HepG2 (cell line): ENCODE data around the gene SOBP. TPM values are rescaled to one million over a fixed set of nuclear protein-coding genes. Genes with fewer than 3 reads are reported as not detected.

Experiments
- ATAC-seq: fragments of 200-7000 bp; cut with Tn5 transposase; 3 replicates; pipeline ENCODE4 v1.9.1; 2020; ENCODE audit warnings: mild to moderate bottlenecking, moderate library complexity
- BruUV-seq: library from RNA; stranded (reverse); fragments of 400-500 nt; replicated peaks from 2 replicates; lab custom pipeline; 2021; lab: Mats Ljungman, UMichigan
- CTCF ChIA-PET: fragments of 300-600 bp; formaldehyde crosslinking; extraction: SDS; loops from one replicate; lab custom pipeline; 2021; ENCODE audit warnings: low total read pairs, inconsistent platforms, low intra/inter-chr PET ratio; lab: Yijun Ruan, JAX
- POLR2A ChIA-PET: fragments of 350-600 bp; sonication (Branson Sonifier 250); formaldehyde crosslinking; loops from one replicate; lab custom pipeline; 2020; ENCODE audit warnings: antibody characterized with exemption, inconsistent platforms; lab: Yijun Ruan, JAX
- DNase-seq: peaks from one replicate; pipeline ENCODE4 v3.0.0-alpha.2; 2015; ENCODE audit warnings: low spot score
- FAIRE-seq: peaks from 3 replicates; lab custom pipeline; 2011; peaks lifted over from hg19 to GRCh38; lab: Jason Lieb, UNC
- H2AFZ ChIP-seq: one replicate; pipeline ENCODE4 v1.6.1; 2011; ENCODE audit warnings: low read length, inconsistent platforms
- H3K27ac ChIP-seq: fragments of 300-600 bp; 3 replicates; pipeline ENCODE4 v1.8.0; 2011; ENCODE audit warnings: mixed run types, mild to moderate bottlenecking, mixed read lengths, low read length, inconsistent platforms; ENCODE audit not compliant: insufficient read depth; ENCODE audit errors: extremely low read length
- H3K27me3 ChIP-seq, 2 experiments: fragments of 200-600 bp in 1 of 2; 2 replicates in 1 of 2; 3 replicates in 1 of 2; pipeline versions ENCODE4 v1.6.0 to v1.8.0; 2011; ENCODE audit warnings: low read length in 2 of 2, mild to moderate bottlenecking in 2 of 2, moderate library complexity in 2 of 2, inconsistent platforms in 1 of 2; ENCODE audit not compliant: insufficient read depth in 2 of 2, control insufficient read depth in 1 of 2
- H3K36me3 ChIP-seq, 2 experiments: fragments of 200-600 bp in 1 of 2; replicated peaks in 1 of 2; 2 replicates in 1 of 2; 3 replicates in 1 of 2; pipeline versions ENCODE4 v1.5.1 to v1.8.0; 2011; ENCODE audit warnings: low read length in 2 of 2, inconsistent platforms in 1 of 2; ENCODE audit not compliant: insufficient read depth in 2 of 2, control insufficient read depth in 1 of 2
- H3K4me1 ChIP-seq: 2 replicates; pipeline ENCODE4 v1.5.1; 2012; ENCODE audit warnings: low read length, inconsistent platforms; ENCODE audit not compliant: insufficient read depth
- H3K4me2 ChIP-seq: 2 replicates; pipeline ENCODE4 v1.6.0; 2011; ENCODE audit warnings: low read depth, low read length, inconsistent platforms
- H3K4me3 ChIP-seq, 3 experiments: fragments of 200-600 bp in 1 of 3; sonication (generic), shearing (Covaris generic) in 1 of 3; replicated peaks in 1 of 3; 2 replicates each; pipeline ENCODE4 v1.5.1; 2011 to 2016; ENCODE audit warnings: low read length in 3 of 3, inconsistent platforms in 2 of 3, low read depth in 2 of 3, mild to moderate bottlenecking in 2 of 3, control low read depth in 1 of 3, mixed read lengths in 1 of 3; ENCODE audit not compliant: insufficient read depth in 1 of 3
- H3K79me2 ChIP-seq: one replicate; pipeline ENCODE4 v1.6.1; 2011; ENCODE audit warnings: low read length, inconsistent platforms; ENCODE audit not compliant: insufficient read depth
- H3K9ac ChIP-seq: 2 replicates; pipeline ENCODE4 v1.6.0; 2011; ENCODE audit warnings: mild to moderate bottlenecking, low read depth, low read length, inconsistent platforms; ENCODE audit not compliant: insufficient read depth
- H3K9me3 ChIP-seq: 2 replicates; pipeline ENCODE4 v1.5.1; 2012; ENCODE audit warnings: mild to moderate bottlenecking, low read length
- H4K20me1 ChIP-seq: 2 replicates; pipeline ENCODE4 v1.6.0; 2011; ENCODE audit warnings: inconsistent platforms, mild to moderate bottlenecking, low read length, moderate library complexity; ENCODE audit not compliant: insufficient read depth
- CHD2 ChIP-seq: IDR thresholded peaks from 2 replicates; pipeline ENCODE4 v1.6.1; 2011; ENCODE audit warnings: low read depth, low read length, improper control_type of control experiment
- DMAP1 ChIP-seq: IDR thresholded peaks from 2 replicates; pipeline ENCODE4 v1.6.1; 2016
- DPF2 ChIP-seq: sonication (generic); formaldehyde crosslinking; IDR thresholded peaks from 2 replicates; pipeline ENCODE4 v1.4.0; 2020; ENCODE audit warnings: mild to moderate bottlenecking, low read depth, missing genetic modification reagents, borderline replicate concordance
- KDM3A ChIP-seq: IDR thresholded peaks from 2 replicates; pipeline ENCODE4 v1.6.1; 2018; ENCODE audit warnings: low read depth, missing compliant biosample characterization
- MTA3 ChIP-seq: sonication (generic); formaldehyde crosslinking; IDR thresholded peaks from 2 replicates; pipeline ENCODE4 v1.4.0; 2020; ENCODE audit warnings: missing genetic modification reagents
- NCOA5 ChIP-seq: sonication (generic); formaldehyde crosslinking; IDR thresholded peaks from 2 replicates; pipeline ENCODE4 v1.4.0; 2020; ENCODE audit warnings: missing genetic modification reagents
- PLRG1 ChIP-seq: fragments of 450-650 bp; conservative IDR thresholded peaks from 2 replicates; pipeline ENCODE4 v1.6.1; 2016
- RFXAP ChIP-seq: sonication (generic); formaldehyde crosslinking; IDR thresholded peaks from 2 replicates; pipeline ENCODE4 v1.4.0; 2020; ENCODE audit warnings: missing genetic modification reagents, borderline replicate concordance
- SP140L ChIP-seq: sonication (generic); formaldehyde crosslinking; IDR thresholded peaks from 2 replicates; pipeline ENCODE4 v1.4.0; 2020; ENCODE audit warnings: missing genetic modification reagents, borderline replicate concordance
- ZBTB37 ChIP-seq: sonication (generic); formaldehyde crosslinking; IDR thresholded peaks from 2 replicates; pipeline ENCODE4 v1.4.0; 2020; ENCODE audit warnings: mild to moderate bottlenecking, missing genetic modification reagents
- ZBTB7A ChIP-seq: sonication (generic); formaldehyde crosslinking; IDR thresholded peaks from 2 replicates; pipeline ENCODE4 v1.8.0; 2022; ENCODE audit warnings: mild to moderate bottlenecking, missing genetic modification reagents
- ZFP41 ChIP-seq: sonication (generic); formaldehyde crosslinking; IDR thresholded peaks from 2 replicates; pipeline ENCODE4 v1.4.0; 2020; ENCODE audit warnings: mild to moderate bottlenecking, missing genetic modification reagents, borderline replicate concordance
- ZNF484 ChIP-seq: sonication (generic); formaldehyde crosslinking; IDR thresholded peaks from 2 replicates; pipeline ENCODE4 v1.5.1; 2020; ENCODE audit warnings: mild to moderate bottlenecking, low read depth, missing genetic modification reagents, borderline replicate concordance
- ZSCAN20 ChIP-seq: sonication (generic); formaldehyde crosslinking; IDR thresholded peaks from 2 replicates; pipeline ENCODE4 v1.4.0; 2020; ENCODE audit warnings: missing genetic modification reagents, mild to moderate bottlenecking, borderline replicate concordance
- ZUFSP ChIP-seq: sonication (generic); formaldehyde crosslinking; IDR thresholded peaks from 2 replicates; pipeline ENCODE4 v1.9.0; 2021; ENCODE audit warnings: missing genetic modification reagents, mild to moderate bottlenecking, borderline replicate concordance
- WGBS: methylation state at CpG from one replicate; pipeline ENCODE4 v1.1.6; 2017; ENCODE audit warnings: low lambda C conversion rate; 5-methylcytosine and 5-hydroxymethylcytosine counted together
- in situ Hi-C: cut with HindIII; loops from 2 replicates; pipeline ENCODE4 v1.10.0; 2017; ENCODE audit warnings: low pct_unique_long_range_greater_than_20kb; ENCODE audit not compliant: extremely low pct_ligation_motif_present
- intact Hi-C: fragments of 100-400 bp; cut with micrococcal nuclease; formaldehyde crosslinking; loops from one replicate; pipeline ENCODE4 v1.10.0; 2022; ENCODE audit not compliant: unreplicated experiment
- polyA plus RNA-seq, 8 experiments: library from polyadenylated mRNA; depleted of rRNA in 3 of 8; stranded (reverse) in 7 of 8; unstranded in 1 of 8; fragments of >200 nt; fragmentation: Illumina TruSeq in 4 of 8; extraction: Trizol in 4 of 8; gene quantifications; 2 replicates each; pipeline versions ENCODE4 v1.2.1 to v1.2.3, GENCODE V29; 2011 to 2016; ENCODE audit warnings: low read depth in 4 of 8, missing spikeins in 1 of 8, mixed read lengths in 1 of 8; ENCODE audit not compliant: insufficient read depth in 1 of 8
- total RNA-seq, 5 experiments: library from RNA; depleted of rRNA; stranded (reverse); fragments of >200 nt; fragmentation: Illumina TruSeq; extraction: Trizol; gene quantifications; 2 replicates each; pipeline ENCODE4 v1.2.3, GENCODE V29; 2016; ENCODE audit warnings: low read depth in 1 of 5

Gene SOBP
- total and polyA plus RNA-seq, 2 of the 13 experiments (the other 11 are each of a cell fraction or from before 2014, with no cell fraction given) = 1.5 to 6.9 TPM

- no peak for TF ChIP-seq PLRG1
- TF ChIP-seq KDM3A (CRISPR knock-in tag) = no peak
Observed at GRCh38 chr6:107699254-107699653, 209.3 kb downstream of the SOBP start (continued).

- BruUV-seq = no TSS peak
- TF ChIP-seq ZBTB37 (CRISPR knock-in tag) = no peak
- no peak for TF ChIP-seq SP140L (CRISPR knock-in tag)
- TF ChIP-seq ZUFSP (CRISPR knock-in tag) = no peak
- no peak for TF ChIP-seq ZFP41 (CRISPR knock-in tag)
- TF ChIP-seq MTA3 (CRISPR knock-in tag) = no peak
- no peak for TF ChIP-seq DMAP1 (CRISPR knock-in tag)
- TF ChIP-seq ZBTB7A (CRISPR knock-in tag) = no peak
- no peak for TF ChIP-seq ZSCAN20
- TF ChIP-seq CHD2 = no peak
- TF ChIP-seq NCOA5 (CRISPR knock-in tag) = no peak
- TF ChIP-seq RFXAP (CRISPR knock-in tag) = no peak
- TF ChIP-seq ZNF484 (CRISPR knock-in tag) = no peak
- TF ChIP-seq DPF2 (CRISPR knock-in tag) = no peak
- no peaks in the 10 kb centered on the region for H3K36me3 ChIP-seq
- DNase-seq = no peak
- peaks cover 2 to 15% of the 10 kb centered on the region in 2 experiments; a peak in 2 of 5 replicates for H3K27me3 ChIP-seq
- CTCF ChIA-PET = no interaction called here
- no peak for FAIRE-seq
- H3K9me3 ChIP-seq = no peaks in the 10 kb centered on the region
- WGBS = 41% methylated on average over 10 of the region's 14 CpGs
- H3K27ac ChIP-seq = no peak overlapping the region
- no peak overlapping the region for H2AFZ ChIP-seq
- in situ Hi-C loops = no loop called here
- H3K79me2 ChIP-seq = no peaks in the 10 kb centered on the region
- intact Hi-C loops = no loop called here
- no peak overlapping the region for H3K9ac ChIP-seq
- H3K4me2 ChIP-seq = no peak overlapping the region
- no peaks in the 10 kb centered on the region for H4K20me1 ChIP-seq
- no peak overlapping the region for H3K4me3 ChIP-seq
- POLR2A ChIA-PET = no interaction called here
- ATAC-seq = no peak
- peaks cover 19% of the 10 kb centered on the region for H3K4me1 ChIP-seq
Observed at GRCh38 chr6:107699697-107700325, 209.9 kb downstream of the SOBP start.
